Measurements from ENCODE around the gene RAB9A. TPM values are rescaled to one million over a fixed set of nuclear protein-coding genes. Genes with fewer than 3 reads are reported as not detected.
"Not testable (repeated sequence)": the region's sequence is repeated elsewhere in the genome, so short reads cannot be mapped to it uniquely, and the experiment has no call there.

RAB9A gene, protein sequence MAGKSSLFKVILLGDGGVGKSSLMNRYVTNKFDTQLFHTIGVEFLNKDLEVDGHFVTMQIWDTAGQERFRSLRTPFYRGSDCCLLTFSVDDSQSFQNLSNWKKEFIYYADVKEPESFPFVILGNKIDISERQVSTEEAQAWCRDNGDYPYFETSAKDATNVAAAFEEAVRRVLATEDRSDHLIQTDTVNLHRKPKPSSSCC
- 11.2 TPM for total RNA-seq (ENCODE audit: unreplicated experiment)
- long read RNA-seq, transcript RAB9A-202 (3 exons, 2,039 nt) = major isoform, 15 of 18 reads
- long read RNA-seq, partial matches to known transcripts = 0 of 18 reads
- long read RNA-seq, other reads (novel, unspliced or antisense) = 0 of 18 reads

DNA sequence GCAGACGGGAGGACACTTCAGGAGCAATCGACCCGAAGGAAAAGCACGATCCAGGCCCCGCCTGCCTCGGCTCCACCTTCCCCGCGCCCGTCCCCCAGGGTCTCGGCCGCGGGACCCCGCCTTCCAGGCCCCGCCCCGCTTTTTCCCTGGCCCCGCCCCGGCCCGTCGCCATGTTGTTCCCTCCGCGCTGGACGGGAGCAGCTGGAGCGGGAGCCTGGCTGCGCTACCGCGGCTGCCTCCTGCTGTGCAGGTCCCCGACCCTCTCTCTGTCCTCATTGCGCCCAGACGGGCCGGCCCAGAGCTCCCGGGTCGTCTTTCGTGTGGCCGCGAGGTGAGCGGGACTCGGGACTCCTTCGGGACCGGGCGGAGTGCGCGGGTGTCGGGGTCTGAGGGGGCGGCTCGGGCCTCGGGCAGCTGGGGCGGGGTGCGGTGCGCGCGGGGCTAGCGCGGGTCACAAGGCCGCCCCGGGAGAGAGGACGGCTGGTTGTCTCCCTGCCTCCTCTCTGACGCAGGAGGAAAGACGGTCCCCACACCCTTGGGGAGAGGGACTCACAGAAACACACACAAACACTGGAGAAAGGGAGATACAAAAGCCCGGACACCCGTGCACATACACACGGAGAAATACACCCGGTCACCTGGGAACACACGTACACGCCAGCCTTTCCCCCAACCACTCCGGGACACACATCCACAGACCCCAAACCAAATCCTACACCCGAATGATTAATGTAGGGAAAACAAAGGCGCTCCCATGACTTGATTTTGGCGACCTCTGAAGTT lies at the start of gene RAB9A:
Gene RAB9A, plus strand, starts transcription at position 171 of the 783 bp plus-strand sequence. CDS start 19,619 bp downstream, outside the sequence.
- Mint-ChIP-seq H3K9me3 (ENCODE audit: unreplicated experiment) (no peaks in the 10 kb centered on the region), H3K4me3 (ENCODE audit: unreplicated experiment) (peak within 1 kb of the TSS; percentile 91), H3K36me3 (ENCODE audit: low read depth, unreplicated experiment) (no peaks in the 10 kb centered on the region), H3K4me1 (ENCODE audit: unreplicated experiment) (peaks cover 20% of the 10 kb centered on the region), H3K27me3 (ENCODE audit: unreplicated experiment) (peaks cover 3% of the 10 kb centered on the region), H3K27ac (ENCODE audit: unreplicated experiment) (peak within 1 kb of the TSS; percentile 78)
- TF ChIP-seq, protein P1, sequence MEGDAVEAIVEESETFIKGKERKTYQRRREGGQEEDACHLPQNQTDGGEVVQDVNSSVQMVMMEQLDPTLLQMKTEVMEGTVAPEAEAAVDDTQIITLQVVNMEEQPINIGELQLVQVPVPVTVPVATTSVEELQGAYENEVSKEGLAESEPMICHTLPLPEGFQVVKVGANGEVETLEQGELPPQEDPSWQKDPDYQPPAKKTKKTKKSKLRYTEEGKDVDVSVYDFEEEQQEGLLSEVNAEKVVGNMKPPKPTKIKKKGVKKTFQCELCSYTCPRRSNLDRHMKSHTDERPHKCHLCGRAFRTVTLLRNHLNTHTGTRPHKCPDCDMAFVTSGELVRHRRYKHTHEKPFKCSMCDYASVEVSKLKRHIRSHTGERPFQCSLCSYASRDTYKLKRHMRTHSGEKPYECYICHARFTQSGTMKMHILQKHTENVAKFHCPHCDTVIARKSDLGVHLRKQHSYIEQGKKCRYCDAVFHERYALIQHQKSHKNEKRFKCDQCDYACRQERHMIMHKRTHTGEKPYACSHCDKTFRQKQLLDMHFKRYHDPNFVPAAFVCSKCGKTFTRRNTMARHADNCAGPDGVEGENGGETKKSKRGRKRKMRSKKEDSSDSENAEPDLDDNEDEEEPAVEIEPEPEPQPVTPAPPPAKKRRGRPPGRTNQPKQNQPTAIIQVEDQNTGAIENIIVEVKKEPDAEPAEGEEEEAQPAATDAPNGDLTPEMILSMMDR (IDR thresholded peaks at IDR 0.05; ENCODE audit: unreplicated experiment) = no peak
- peak; percentile 85 for DNase-seq (ENCODE audit: low spot score)

DNA sequence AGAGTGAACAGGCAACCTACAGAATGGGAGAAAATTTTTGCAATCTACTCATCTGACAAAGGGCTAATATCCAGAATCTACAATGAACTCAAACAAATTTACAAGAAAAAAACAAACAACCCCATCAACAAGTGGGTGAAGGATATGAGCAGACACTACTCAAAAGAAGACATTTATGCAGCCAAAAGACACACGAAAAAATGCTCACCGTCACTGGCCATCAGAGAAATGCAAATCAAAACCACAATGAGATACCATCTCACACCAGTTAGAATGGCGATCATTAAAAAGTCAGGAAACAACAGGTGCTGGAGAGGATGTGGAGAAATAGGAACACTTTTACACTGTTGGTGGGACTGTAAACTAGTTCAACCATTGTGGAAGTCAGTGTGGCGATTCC lies 47.2 kb upstream of the RAB9A start:
- H3K4me3 Mint-ChIP-seq (ENCODE audit: unreplicated experiment); H3K4me1 Mint-ChIP-seq (ENCODE audit: unreplicated experiment); DNase-seq (ENCODE audit: low spot score); H3K27ac Mint-ChIP-seq (ENCODE audit: unreplicated experiment); H3K27me3 Mint-ChIP-seq (ENCODE audit: unreplicated experiment); H3K36me3 Mint-ChIP-seq (ENCODE audit: low read depth, unreplicated experiment); H3K9me3 Mint-ChIP-seq (ENCODE audit: unreplicated experiment): not testable (repeated sequence)

DNA sequence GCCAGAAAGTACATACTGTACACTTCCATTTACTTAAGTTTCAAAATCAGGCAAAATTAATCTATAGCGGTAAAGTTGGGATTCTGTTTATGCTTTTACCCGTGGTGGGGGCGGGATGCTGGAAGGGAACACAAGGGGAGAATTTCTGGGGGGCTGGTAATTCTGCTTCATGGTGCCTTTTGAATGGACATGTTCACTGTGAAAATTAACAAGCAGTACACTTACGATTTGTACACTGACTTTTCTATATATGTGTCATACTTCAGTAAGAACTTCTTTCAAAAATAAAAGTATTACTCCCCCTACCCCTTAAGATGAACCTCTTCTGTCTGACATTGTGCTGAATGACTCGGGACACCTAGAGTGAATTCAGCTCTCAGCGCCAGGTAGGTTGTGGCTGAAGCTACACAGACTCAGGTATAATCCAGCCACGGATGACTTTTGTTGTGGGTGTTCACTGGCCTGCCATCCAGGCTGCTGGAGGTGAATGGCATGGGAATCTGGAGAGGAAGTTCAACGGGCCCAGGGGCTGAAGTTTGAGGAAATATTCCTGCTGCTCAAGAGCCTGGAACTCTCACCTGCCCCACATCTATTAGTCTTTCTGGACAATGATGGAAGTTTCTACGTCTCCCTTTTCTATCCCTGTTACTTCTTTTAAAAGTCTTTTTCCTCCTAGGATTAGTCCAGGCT lies 43.3 kb upstream of the RAB9A start:
- TF ChIP-seq, protein P1 (IDR thresholded peaks at IDR 0.05; ENCODE audit: unreplicated experiment) = no peak
- Mint-ChIP-seq H3K4me1 (ENCODE audit: unreplicated experiment) (no peaks in the 10 kb centered on the region), H3K27ac (ENCODE audit: unreplicated experiment) (no peak overlapping the region), H3K4me3 (ENCODE audit: unreplicated experiment) (no peak overlapping the region), H3K27me3 (ENCODE audit: unreplicated experiment) (no peaks in the 10 kb centered on the region), H3K9me3 (ENCODE audit: unreplicated experiment) (no peaks in the 10 kb centered on the region), H3K36me3 (ENCODE audit: low read depth, unreplicated experiment) (no peaks in the 10 kb centered on the region)
- no peak for DNase-seq (ENCODE audit: low spot score)

DNA sequence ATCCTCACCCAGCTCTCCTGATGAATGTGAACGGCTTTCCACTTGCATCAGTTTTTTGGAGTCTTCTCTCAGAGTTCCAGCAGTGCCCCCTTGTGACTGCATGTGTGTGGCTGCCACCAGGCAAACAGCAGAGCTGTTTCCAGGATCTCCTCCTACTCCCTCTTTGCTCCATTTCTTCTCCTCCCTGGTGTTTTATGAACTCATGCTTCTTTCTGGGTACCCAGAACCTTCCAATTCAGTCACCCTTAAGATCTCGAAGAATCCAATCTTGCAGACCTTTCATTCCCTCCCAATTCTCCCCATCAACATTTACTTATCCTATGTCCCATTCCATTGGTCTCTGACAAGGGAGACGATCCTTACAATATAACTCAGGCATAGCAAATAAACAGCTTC lies 42.8 kb upstream of the RAB9A start:
- H3K9me3 Mint-ChIP-seq (ENCODE audit: unreplicated experiment) = no peaks in the 10 kb centered on the region
- H3K27me3 Mint-ChIP-seq (ENCODE audit: unreplicated experiment) = no peaks in the 10 kb centered on the region
- H3K4me3 Mint-ChIP-seq (ENCODE audit: unreplicated experiment) = no peak overlapping the region
- TF ChIP-seq, protein P1 (IDR thresholded peaks at IDR 0.05; ENCODE audit: unreplicated experiment) = no peak
- DNase-seq (ENCODE audit: low spot score) = peak; percentile 50
- no peak overlapping the region for H3K27ac Mint-ChIP-seq (ENCODE audit: unreplicated experiment)
- H3K36me3 Mint-ChIP-seq (ENCODE audit: low read depth, unreplicated experiment) = no peaks in the 10 kb centered on the region
- H3K4me1 Mint-ChIP-seq (ENCODE audit: unreplicated experiment) = no peaks in the 10 kb centered on the region

DNA sequence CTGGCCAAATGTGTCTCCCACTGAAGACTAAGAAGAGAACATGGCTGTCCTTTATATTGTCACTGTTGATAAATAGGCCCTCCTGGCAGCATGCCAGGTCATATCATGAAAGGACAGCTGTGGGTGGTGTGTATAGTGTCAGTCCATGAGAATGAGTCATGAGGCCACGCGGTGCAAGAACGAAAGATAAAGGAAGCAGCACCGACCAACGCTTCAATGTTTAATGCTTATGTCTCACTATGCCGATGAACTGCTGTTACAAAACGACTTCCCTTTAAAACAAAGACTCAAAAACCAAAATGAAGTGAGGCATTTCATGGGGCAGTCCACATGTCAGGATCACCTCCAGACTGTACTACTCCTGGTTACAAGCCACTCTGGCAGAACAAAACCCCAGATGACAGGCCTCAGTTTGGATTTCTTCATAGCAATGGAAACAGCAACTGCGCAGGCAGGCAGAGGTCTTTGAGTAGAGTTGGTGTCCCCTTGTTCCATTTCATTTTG lies 41.2 kb upstream of the RAB9A start:
- H3K4me1 Mint-ChIP-seq (ENCODE audit: unreplicated experiment) = no peaks in the 10 kb centered on the region
- no peak for DNase-seq (ENCODE audit: low spot score)
- no peak overlapping the region for H3K27ac Mint-ChIP-seq (ENCODE audit: unreplicated experiment)
- TF ChIP-seq, protein P1 (IDR thresholded peaks at IDR 0.05; ENCODE audit: unreplicated experiment) = no peak
- H3K36me3 Mint-ChIP-seq (ENCODE audit: low read depth, unreplicated experiment) = no peaks in the 10 kb centered on the region
- no peaks in the 10 kb centered on the region for H3K9me3 Mint-ChIP-seq (ENCODE audit: unreplicated experiment)
- H3K27me3 Mint-ChIP-seq (ENCODE audit: unreplicated experiment) = no peaks in the 10 kb centered on the region
- H3K4me3 Mint-ChIP-seq (ENCODE audit: unreplicated experiment) = no peak overlapping the region

DNA sequence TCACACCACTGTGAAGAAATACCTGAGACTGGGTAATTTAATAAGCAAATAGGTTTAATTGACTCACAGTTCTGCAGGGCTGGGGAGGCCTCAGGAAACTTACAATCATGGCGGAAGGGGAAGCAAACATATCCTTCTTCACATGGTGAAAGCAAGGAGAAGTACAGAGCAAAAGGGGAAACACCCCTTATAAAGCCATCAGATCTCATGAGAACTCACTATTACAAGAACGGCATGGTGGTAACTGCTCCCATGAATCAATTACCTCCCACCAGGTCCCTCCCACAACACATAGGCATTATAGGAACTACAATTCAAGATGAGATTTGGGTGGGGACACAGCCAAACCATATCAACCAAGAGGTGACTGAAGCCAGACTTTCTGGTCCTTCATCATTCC lies 40.6 kb upstream of the RAB9A start:
- H3K27ac Mint-ChIP-seq (ENCODE audit: unreplicated experiment); H3K36me3 Mint-ChIP-seq (ENCODE audit: low read depth, unreplicated experiment): not testable (repeated sequence)

More for the DNA sequence above, 40.6 kb upstream of the RAB9A start:
- not testable (repeated sequence) for H3K27me3 Mint-ChIP-seq (ENCODE audit: unreplicated experiment); H3K4me1 Mint-ChIP-seq (ENCODE audit: unreplicated experiment); DNase-seq (ENCODE audit: low spot score); H3K4me3 Mint-ChIP-seq (ENCODE audit: unreplicated experiment); H3K9me3 Mint-ChIP-seq (ENCODE audit: unreplicated experiment)

Data from endothelial cell (in vitro differentiated cells).